ENCODE measurements around the gene MRPL34. TPM values are rescaled to one million over a fixed set of nuclear protein-coding genes. Genes with fewer than 3 reads are reported as not detected.

Gene MRPL34
- total and polyA plus RNA-seq, 9 of the 15 experiments (the other 6 are each of a cell fraction or from before 2014, with no cell fraction given), result 11.5 to 256 (median 72.5) TPM

DNA sequence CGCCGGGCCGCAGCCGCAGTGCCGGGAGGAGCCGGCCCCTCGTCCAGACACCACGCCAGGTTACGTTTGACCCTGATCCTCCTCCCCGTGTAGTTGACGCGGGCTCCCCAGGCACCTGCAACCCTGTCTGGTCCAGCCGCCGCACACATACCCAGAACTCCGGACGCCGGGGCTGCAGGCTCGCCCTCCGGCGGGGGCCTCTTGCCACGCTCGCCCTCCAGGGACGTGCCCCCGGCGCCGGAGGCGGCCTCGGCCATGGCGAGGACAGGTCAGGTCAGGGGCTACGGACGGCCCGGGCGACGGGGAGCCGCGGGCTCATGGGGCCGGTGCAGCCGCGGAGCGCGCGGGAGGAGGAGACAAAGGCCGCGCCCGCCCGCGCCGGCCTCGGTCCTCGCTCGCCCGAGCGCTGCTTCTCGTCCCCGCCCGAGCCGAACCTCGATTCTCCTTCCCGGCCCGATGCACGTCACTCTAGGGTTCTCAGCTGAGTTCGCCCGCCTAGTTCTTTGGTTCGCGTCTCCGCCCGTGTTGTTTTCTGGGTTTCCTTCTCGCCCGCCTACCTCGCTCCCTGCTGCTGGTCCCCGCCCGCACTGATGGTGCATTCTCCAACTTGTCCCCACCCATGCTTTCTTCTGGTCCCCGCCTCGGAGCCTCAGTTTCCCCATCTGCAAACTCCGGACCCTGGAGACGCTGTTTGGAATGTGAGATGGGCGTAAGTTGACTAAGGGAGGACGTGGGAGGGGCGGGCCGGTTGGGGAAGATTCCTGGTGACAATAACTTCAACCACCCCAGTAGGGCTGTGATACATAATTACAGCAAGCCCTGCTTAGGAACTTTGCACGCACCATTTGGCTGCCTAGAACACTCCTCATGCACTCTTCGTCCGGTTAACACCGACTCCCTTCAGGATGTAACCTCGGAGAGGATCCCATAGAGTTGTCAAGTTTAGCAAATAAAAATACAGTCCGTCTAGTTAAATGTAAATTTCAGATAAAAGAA, 29.0 kb downstream of the MRPL34 start, which contains the start of gene ANO8 (continued):
- TF ChIP-seq, protein P1, sequence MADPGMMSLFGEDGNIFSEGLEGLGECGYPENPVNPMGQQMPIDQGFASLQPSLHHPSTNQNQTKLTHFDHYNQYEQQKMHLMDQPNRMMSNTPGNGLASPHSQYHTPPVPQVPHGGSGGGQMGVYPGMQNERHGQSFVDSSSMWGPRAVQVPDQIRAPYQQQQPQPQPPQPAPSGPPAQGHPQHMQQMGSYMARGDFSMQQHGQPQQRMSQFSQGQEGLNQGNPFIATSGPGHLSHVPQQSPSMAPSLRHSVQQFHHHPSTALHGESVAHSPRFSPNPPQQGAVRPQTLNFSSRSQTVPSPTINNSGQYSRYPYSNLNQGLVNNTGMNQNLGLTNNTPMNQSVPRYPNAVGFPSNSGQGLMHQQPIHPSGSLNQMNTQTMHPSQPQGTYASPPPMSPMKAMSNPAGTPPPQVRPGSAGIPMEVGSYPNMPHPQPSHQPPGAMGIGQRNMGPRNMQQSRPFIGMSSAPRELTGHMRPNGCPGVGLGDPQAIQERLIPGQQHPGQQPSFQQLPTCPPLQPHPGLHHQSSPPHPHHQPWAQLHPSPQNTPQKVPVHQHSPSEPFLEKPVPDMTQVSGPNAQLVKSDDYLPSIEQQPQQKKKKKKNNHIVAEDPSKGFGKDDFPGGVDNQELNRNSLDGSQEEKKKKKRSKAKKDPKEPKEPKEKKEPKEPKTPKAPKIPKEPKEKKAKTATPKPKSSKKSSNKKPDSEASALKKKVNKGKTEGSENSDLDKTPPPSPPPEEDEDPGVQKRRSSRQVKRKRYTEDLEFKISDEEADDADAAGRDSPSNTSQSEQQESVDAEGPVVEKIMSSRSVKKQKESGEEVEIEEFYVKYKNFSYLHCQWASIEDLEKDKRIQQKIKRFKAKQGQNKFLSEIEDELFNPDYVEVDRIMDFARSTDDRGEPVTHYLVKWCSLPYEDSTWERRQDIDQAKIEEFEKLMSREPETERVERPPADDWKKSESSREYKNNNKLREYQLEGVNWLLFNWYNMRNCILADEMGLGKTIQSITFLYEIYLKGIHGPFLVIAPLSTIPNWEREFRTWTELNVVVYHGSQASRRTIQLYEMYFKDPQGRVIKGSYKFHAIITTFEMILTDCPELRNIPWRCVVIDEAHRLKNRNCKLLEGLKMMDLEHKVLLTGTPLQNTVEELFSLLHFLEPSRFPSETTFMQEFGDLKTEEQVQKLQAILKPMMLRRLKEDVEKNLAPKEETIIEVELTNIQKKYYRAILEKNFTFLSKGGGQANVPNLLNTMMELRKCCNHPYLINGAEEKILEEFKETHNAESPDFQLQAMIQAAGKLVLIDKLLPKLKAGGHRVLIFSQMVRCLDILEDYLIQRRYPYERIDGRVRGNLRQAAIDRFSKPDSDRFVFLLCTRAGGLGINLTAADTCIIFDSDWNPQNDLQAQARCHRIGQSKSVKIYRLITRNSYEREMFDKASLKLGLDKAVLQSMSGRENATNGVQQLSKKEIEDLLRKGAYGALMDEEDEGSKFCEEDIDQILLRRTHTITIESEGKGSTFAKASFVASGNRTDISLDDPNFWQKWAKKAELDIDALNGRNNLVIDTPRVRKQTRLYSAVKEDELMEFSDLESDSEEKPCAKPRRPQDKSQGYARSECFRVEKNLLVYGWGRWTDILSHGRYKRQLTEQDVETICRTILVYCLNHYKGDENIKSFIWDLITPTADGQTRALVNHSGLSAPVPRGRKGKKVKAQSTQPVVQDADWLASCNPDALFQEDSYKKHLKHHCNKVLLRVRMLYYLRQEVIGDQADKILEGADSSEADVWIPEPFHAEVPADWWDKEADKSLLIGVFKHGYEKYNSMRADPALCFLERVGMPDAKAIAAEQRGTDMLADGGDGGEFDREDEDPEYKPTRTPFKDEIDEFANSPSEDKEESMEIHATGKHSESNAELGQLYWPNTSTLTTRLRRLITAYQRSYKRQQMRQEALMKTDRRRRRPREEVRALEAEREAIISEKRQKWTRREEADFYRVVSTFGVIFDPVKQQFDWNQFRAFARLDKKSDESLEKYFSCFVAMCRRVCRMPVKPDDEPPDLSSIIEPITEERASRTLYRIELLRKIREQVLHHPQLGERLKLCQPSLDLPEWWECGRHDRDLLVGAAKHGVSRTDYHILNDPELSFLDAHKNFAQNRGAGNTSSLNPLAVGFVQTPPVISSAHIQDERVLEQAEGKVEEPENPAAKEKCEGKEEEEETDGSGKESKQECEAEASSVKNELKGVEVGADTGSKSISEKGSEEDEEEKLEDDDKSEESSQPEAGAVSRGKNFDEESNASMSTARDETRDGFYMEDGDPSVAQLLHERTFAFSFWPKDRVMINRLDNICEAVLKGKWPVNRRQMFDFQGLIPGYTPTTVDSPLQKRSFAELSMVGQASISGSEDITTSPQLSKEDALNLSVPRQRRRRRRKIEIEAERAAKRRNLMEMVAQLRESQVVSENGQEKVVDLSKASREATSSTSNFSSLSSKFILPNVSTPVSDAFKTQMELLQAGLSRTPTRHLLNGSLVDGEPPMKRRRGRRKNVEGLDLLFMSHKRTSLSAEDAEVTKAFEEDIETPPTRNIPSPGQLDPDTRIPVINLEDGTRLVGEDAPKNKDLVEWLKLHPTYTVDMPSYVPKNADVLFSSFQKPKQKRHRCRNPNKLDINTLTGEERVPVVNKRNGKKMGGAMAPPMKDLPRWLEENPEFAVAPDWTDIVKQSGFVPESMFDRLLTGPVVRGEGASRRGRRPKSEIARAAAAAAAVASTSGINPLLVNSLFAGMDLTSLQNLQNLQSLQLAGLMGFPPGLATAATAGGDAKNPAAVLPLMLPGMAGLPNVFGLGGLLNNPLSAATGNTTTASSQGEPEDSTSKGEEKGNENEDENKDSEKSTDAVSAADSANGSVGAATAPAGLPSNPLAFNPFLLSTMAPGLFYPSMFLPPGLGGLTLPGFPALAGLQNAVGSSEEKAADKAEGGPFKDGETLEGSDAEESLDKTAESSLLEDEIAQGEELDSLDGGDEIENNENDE (IDR thresholded peaks at IDR 0.05; ENCODE audit: low read depth, low read length), result no peak
- TF ChIP-seq ZNF224 (CRISPR knock-in tag; IDR thresholded peaks at IDR 0.05) (no peak), TRIM28 (IDR thresholded peaks at IDR 0.05) (no peak), HEY1 (CRISPR knock-in tag; IDR thresholded peaks at IDR 0.05; ENCODE audit: borderline replicate concordance) (no peak), HNRNPUL1 (IDR thresholded peaks at IDR 0.05; ENCODE audit: low read length) (no peak), FOXM1 (IDR thresholded peaks at IDR 0.05; ENCODE audit: low read depth) (peak; percentile 85), FOXM1 (CRISPR knock-in tag; IDR thresholded peaks at IDR 0.05; ENCODE audit: low read depth) (no peak), ZNF12 (CRISPR knock-in tag; IDR thresholded peaks at IDR 0.05) (no peak; the same call in 1 of the 2 replicates), FOXK1 (CRISPR knock-in tag; IDR thresholded peaks at IDR 0.05; ENCODE audit: borderline replicate concordance) (0 out of 2 replicates have a peak, but pooled peaks have one; percentile 36), ZFP30 (CRISPR knock-in tag; IDR thresholded peaks at IDR 0.05; ENCODE audit: borderline replicate concordance) (no peak), SRSF1 (IDR thresholded peaks at IDR 0.05; ENCODE audit: low read depth, low read length) (0 out of 2 replicates have a peak, but pooled peaks have one; percentile 31), TEAD1 (CRISPR knock-in tag; IDR thresholded peaks at IDR 0.05) (peak in 1 of 2 experiments; percentile 91; a peak in 1 of 4 replicates)
- TF ChIP-seq, protein P2, sequence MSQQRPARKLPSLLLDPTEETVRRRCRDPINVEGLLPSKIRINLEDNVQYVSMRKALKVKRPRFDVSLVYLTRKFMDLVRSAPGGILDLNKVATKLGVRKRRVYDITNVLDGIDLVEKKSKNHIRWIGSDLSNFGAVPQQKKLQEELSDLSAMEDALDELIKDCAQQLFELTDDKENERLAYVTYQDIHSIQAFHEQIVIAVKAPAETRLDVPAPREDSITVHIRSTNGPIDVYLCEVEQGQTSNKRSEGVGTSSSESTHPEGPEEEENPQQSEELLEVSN (IDR thresholded peaks at IDR 0.05; ENCODE audit: borderline replicate concordance in 1 of 2, extremely low read depth in 1 of 2, insufficient read depth in 1 of 2, insufficient read length in 1 of 2, low read depth in 1 of 2, low read length in 1 of 2, poor library complexity in 1 of 2, severe bottlenecking in 1 of 2), result peak; percentile 88 to 93

Data from K562 (cell line).